SK-N-MC (cell line): ENCODE data around the gene TXNDC16.

Experiments
- DNase-seq: peaks from one replicate; pipeline ENCODE4 v3.0.0-alpha.2; 2011; ENCODE audit warnings: low read depth, low spot score
- H3K27ac ChIP-seq: fragments of 200-600 bp; sonication (generic); 2 replicates; pipeline ENCODE4 v1.5.1; 2016; ENCODE audit warnings: mixed run types
- H3K36me3 ChIP-seq: fragments of 200-600 bp; sonication (generic); 2 replicates; pipeline ENCODE4 v1.6.1; 2017; ENCODE audit warnings: antibody characterized with exemption, low read length, mixed read lengths; ENCODE audit not compliant: insufficient read depth
- H3K4me3 ChIP-seq: fragments of 200-600 bp; sonication (generic); 2 replicates; pipeline ENCODE4 v1.5.1; 2016
- H3K9ac ChIP-seq: fragments of 200-600 bp; sonication (generic); 2 replicates; pipeline ENCODE4 v1.8.0; 2017; ENCODE audit warnings: mixed run types, mixed read lengths; ENCODE audit not compliant: insufficient read length
- H3K9me3 ChIP-seq: fragments of 200-600 bp; sonication (generic); 2 replicates; pipeline ENCODE4 v1.6.1; 2017; ENCODE audit warnings: low read depth, mild to moderate bottlenecking, antibody characterized with exemption, low read length, moderate library complexity, mixed read lengths
- EZH2 ChIP-seq: fragments of 200-600 bp; sonication (generic); IDR thresholded peaks from one replicate; pipeline ENCODE4 v1.6.1; 2017; ENCODE audit warnings: antibody characterized with exemption
- FOXP2 ChIP-seq: optimal IDR thresholded peaks from 2 replicates; pipeline ENCODE3; 2011; ENCODE audit warnings: mild to moderate bottlenecking, moderate library complexity; ENCODE audit not compliant: insufficient read depth; ENCODE audit errors: extremely low read length, control extremely low read depth
- POLR2AphosphoS5 ChIP-seq: IDR thresholded peaks from 2 replicates; pipeline ENCODE4 v1.6.1; 2012; ENCODE audit warnings: mild to moderate bottlenecking, low read depth, low read length, borderline replicate concordance

Gene TXNDC16

DNA sequence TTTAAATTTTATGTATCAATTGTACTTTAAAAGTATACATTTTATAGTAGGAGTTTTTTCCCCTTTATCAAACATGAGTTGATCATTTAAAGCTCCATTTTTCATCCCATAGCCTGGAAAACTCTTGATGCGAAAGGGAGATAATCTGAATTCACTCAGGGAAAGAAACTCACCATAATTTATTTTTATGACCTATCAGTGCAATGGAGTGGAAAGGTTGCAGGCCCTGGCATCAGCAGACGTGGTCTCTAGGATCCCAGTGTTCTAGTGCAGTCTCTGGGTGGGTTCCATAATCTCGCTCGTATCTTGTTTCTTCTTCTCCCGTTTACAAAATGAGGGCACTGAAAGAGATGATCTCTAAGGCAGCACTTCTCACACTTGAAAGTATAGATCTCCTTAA is 153.2 kb downstream of the TXNDC16 start:
- H3K36me3 ChIP-seq = no peaks in the 10 kb centered on the region
- no peak for TF ChIP-seq FOXP2
- no peak for TF ChIP-seq POLR2AphosphoS5
- no peak for TF ChIP-seq EZH2

DNA sequence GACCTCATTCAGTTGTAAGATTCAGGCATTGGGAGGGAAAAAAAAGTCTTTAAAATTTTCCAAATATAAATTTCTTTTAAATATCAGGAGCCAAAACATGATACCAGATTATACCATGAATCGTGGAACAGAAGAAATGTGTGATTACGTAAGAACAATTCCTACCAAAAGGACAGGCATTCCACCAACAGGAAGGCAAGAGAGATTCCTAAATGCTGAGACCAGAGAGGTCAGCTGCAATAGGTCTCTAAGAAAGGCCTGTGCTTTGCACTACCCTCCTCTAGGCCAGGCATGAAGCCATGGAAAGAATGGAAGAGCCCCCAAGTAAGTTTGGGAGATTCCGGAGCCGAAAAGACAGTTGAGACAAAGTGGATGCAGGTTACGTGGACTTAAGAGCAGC is 154.5 kb downstream of the TXNDC16 start:
- H3K9me3 ChIP-seq = no peaks in the 10 kb centered on the region
- no peak for DNase-seq
- H3K36me3 ChIP-seq = no peaks in the 10 kb centered on the region
- no peak overlapping the region for H3K27ac ChIP-seq
- H3K9ac ChIP-seq = no peak overlapping the region
- H3K4me3 ChIP-seq = no peak overlapping the region
- no peak for TF ChIP-seq EZH2
- no peak for TF ChIP-seq FOXP2
- no peak for TF ChIP-seq POLR2AphosphoS5

More for the DNA sequence above, 153.2 kb downstream of the TXNDC16 start:
- H3K27ac ChIP-seq = no peak overlapping the region
- no peak overlapping the region for H3K9ac ChIP-seq
- H3K9me3 ChIP-seq = no peaks in the 10 kb centered on the region
- DNase-seq = no peak
- H3K4me3 ChIP-seq = no peak overlapping the region

DNA sequence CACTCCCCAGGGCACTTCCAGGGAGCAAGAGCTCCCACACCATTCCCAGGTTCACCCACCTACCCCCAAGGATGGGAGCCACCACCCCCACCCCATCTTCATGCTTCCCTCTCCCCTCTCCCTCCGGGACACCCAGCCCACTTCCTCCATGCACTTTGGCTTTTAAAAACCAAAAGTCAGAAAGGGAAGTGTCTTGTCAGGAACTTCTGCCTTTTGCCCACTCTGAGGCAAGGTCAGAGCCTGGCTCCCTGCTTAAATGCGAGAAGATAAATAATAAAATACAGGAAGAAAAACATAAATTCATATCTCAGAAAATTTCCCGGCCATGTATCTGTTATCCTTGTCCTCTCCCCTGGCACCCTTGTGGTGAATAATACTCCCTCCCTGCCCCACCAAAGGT is 156.6 kb downstream of the TXNDC16 start:
- H3K9ac ChIP-seq = no peak overlapping the region
- H3K36me3 ChIP-seq = no peaks in the 10 kb centered on the region

DNA sequence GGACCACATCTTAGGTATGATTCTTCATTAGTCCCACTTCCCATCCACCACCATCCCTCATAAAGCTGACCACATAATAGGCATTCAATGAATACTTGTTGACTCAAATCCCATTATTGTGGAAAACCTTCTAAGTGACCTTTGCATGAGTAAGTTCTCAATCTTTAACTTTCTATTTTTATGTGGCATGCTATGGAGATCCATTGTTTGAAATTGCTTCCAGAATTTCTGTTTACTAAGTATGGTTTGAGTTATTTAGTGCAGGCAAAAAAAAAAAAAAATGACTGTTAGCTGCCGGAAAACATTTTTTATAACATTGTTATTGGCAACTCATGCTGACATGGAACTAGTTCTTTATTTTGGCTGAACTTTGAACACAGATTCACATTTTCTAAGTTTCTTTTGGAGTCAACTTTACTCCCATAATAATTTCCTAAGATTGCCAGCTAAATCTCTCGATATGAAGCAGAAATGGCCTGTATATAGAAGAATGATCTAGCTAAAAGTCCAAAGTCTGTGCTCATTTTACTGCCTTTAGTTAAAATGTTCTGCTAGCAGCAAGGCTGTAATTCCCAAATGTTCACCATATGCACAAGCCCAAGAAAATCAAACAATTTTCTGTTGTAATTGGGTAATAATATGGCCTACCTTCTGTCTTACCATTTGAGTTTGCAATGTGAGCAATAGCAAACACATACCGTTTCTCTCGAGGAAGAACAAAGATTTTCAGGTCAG is 160.3 kb downstream of the TXNDC16 start:
- no peak for DNase-seq
- TF ChIP-seq EZH2 (no peak), FOXP2 (no peak), POLR2AphosphoS5 (no peak)

More for the DNA sequence above, 156.6 kb downstream of the TXNDC16 start:
- Histone ChIP-seq H3K9me3 (no peaks in the 10 kb centered on the region), H3K27ac (no peak overlapping the region), H3K4me3 (no peak overlapping the region)
- DNase-seq = no peak
- TF ChIP-seq POLR2AphosphoS5 (no peak), FOXP2 (no peak), EZH2 (no peak)

More for the DNA sequence above, 160.3 kb downstream of the TXNDC16 start:
- Histone ChIP-seq H3K27ac (no peak overlapping the region), H3K4me3 (no peak overlapping the region), H3K36me3 (no peaks in the 10 kb centered on the region), H3K9ac (no peak overlapping the region), H3K9me3 (no peaks in the 10 kb centered on the region)
